ENCODE data around the gene XPNPEP3.

GRCh38 chr22:40911772-40912171, 54.8 kb downstream of the XPNPEP3 start:
- TF ChIP-seq CTCF (IDR thresholded peaks at IDR 0.05) (no peak), POLR2A (IDR thresholded peaks at IDR 0.05) (no peak), EP300 (IDR thresholded peaks at IDR 0.05) (no peak)

Measured in tibial nerve (tissue), 4 donors.